HCT116 (cell line): Measurements from ENCODE around the gene MTOR. TPM values are rescaled to one million over a fixed set of nuclear protein-coding genes. Genes with fewer than 3 reads are reported as not detected.

Source experiments
- ATAC-seq: fragments of 200-7000 bp; cut with Tn5 transposase; 2 replicates; pipeline ENCODE4 v1.9.1; 2020; ENCODE audit warnings: mild to moderate bottlenecking, moderate library complexity
- BruUV-seq: library from RNA; stranded (reverse); fragments of 400-500 nt; replicated peaks from 2 replicates; lab custom pipeline; 2021; lab: Mats Ljungman, UMichigan
- CTCF ChIA-PET: fragments of 300-600 bp; sonication (Branson Sonifier 250); formaldehyde crosslinking; loops from one replicate; lab custom pipeline; 2021; ENCODE audit warnings: antibody characterized with exemption; lab: Charles Lee
- POLR2A ChIA-PET: fragments of 300-600, 350-600 bp; sonication (Branson Sonifier 250); formaldehyde crosslinking; loops from one replicate; lab custom pipeline; 2021; ENCODE audit warnings: antibody characterized with exemption; lab: Charles Lee
- RAD21 ChIA-PET, 2 experiments: fragments of 300-600 bp; sonication (Branson Sonifier 250); formaldehyde crosslinking; loops; one replicate each; lab custom pipeline; 2023; ENCODE audit warnings: low total read pairs in 2 of 2; ENCODE audit not compliant: uncharacterized antibody in 2 of 2, unreplicated experiment in 2 of 2, low non-redundant PET in 1 of 2; lab: Charles Lee
- DNase-seq: peaks from one replicate; pipeline ENCODE4 v3.0.0-alpha.2; 2010; ENCODE audit warnings: low read depth, low spot score
- H2AFZ ChIP-seq: fragments of 200-600 bp; shearing (Covaris generic), sonication (generic); 2 replicates; pipeline ENCODE4 v1.6.1; 2017; ENCODE audit warnings: low read depth, mixed run types, mixed read lengths, antibody characterized with exemption, low read length; ENCODE audit not compliant: poor library complexity, severe bottlenecking
- H3K27ac ChIP-seq: 2 replicates; pipeline ENCODE4 v1.5.1; 2012; ENCODE audit warnings: low read depth, low read length
- H3K27me3 ChIP-seq: fragments of 200-600 bp; sonication (generic); 2 replicates; pipeline ENCODE4 v1.6.1; 2016; ENCODE audit warnings: mixed run types, low read length, mixed read lengths; ENCODE audit not compliant: insufficient read depth
- H3K36me3 ChIP-seq, 2 experiments: fragments of 200-500 bp in 1 of 2; fragments of 200-600 bp in 1 of 2; sonication (Bioruptor generic) in 1 of 2; sonication (generic) in 1 of 2; 2 replicates each; pipeline versions ENCODE4 v1.5.1 to v1.6.1; 2014 to 2016; ENCODE audit warnings: low read length in 2 of 2, inconsistent platforms in 1 of 2, mixed read lengths in 1 of 2, mixed run types in 1 of 2; ENCODE audit not compliant: insufficient read depth in 2 of 2, control insufficient read depth in 1 of 2
- H3K4me1 ChIP-seq, 2 experiments: fragments of 200-600 bp in 1 of 2; sonication (generic) in 1 of 2; 2 replicates each; pipeline versions ENCODE4 v1.5.1 to v1.6.1; 2012 to 2017; ENCODE audit warnings: low read length in 2 of 2, inconsistent platforms in 1 of 2, mild to moderate bottlenecking in 1 of 2, mixed read lengths in 1 of 2, mixed run types in 1 of 2, moderate library complexity in 1 of 2; ENCODE audit not compliant: insufficient read depth in 2 of 2, control insufficient read depth in 1 of 2
- H3K4me2 ChIP-seq: fragments of 200-600 bp; sonication (generic); 2 replicates; pipeline ENCODE4 v1.6.1; 2017; ENCODE audit warnings: mixed run types, low read length, mixed read lengths
- H3K4me3 ChIP-seq, 2 experiments: fragments of 200-600 bp in 1 of 2; sonication (generic) in 1 of 2; replicated peaks in 1 of 2; 2 replicates each; pipeline ENCODE4 v1.5.1; 2011 to 2016; ENCODE audit warnings: low read length in 2 of 2, control low read depth in 1 of 2, low read depth in 1 of 2, mild to moderate bottlenecking in 1 of 2, mixed read lengths in 1 of 2, mixed run types in 1 of 2
- H3K79me2 ChIP-seq: fragments of 200-600 bp; sonication (generic); 2 replicates; pipeline ENCODE4 v1.6.1; 2017; ENCODE audit warnings: mild to moderate bottlenecking, mixed run types, low read length, moderate library complexity, mixed read lengths; ENCODE audit not compliant: insufficient read depth
- H3K9ac ChIP-seq: fragments of 200-600 bp; sonication (generic); 2 replicates; pipeline ENCODE4 v1.6.1; 2016; ENCODE audit warnings: low read length, mixed read lengths
- H3K9me2 ChIP-seq: fragments of 200-600 bp; sonication (generic), shearing (Covaris generic); 2 replicates; pipeline ENCODE4 v1.6.1; 2017; ENCODE audit warnings: mixed run types, mild to moderate bottlenecking, moderate library complexity; ENCODE audit not compliant: insufficient read depth
- H3K9me3 ChIP-seq, 2 experiments: fragments of 200-500 bp in 1 of 2; fragments of 200-600 bp in 1 of 2; sonication (Bioruptor generic) in 1 of 2; sonication (generic) in 1 of 2; 2 replicates each; pipeline ENCODE4 v1.6.1; 2014 to 2017; ENCODE audit warnings: low read length in 2 of 2, mixed read lengths in 2 of 2, inconsistent platforms in 1 of 2, low read depth in 1 of 2, mild to moderate bottlenecking in 1 of 2, mixed run types in 1 of 2, moderate library complexity in 1 of 2; ENCODE audit not compliant: control insufficient read depth in 1 of 2, insufficient read depth in 1 of 2
- H4K20me1 ChIP-seq: fragments of 200-600 bp; sonication (generic), shearing (Covaris generic); 2 replicates; pipeline ENCODE4 v1.6.1; 2017; ENCODE audit warnings: mixed run types, mild to moderate bottlenecking, moderate library complexity; ENCODE audit not compliant: insufficient read depth
- ATF3 ChIP-seq: IDR thresholded peaks from 2 replicates; pipeline ENCODE4 v1.6.1; 2012
- CBX3 ChIP-seq: IDR thresholded peaks from 2 replicates; pipeline ENCODE4 v1.6.1; 2012; ENCODE audit warnings: low read depth
- EZH2 ChIP-seq: fragments of 200-600 bp; sonication (generic); IDR thresholded peaks from 2 replicates; pipeline ENCODE4 v1.6.1; 2017; ENCODE audit warnings: antibody characterized with exemption, mixed run types
- FOSL1 ChIP-seq: IDR thresholded peaks from 2 replicates; pipeline ENCODE4 v1.6.1; 2012; ENCODE audit warnings: low read depth
- MAX ChIP-seq: IDR thresholded peaks from 2 replicates; pipeline ENCODE4 v1.6.1; 2012
- RAD21 ChIP-seq: IDR thresholded peaks from 2 replicates; pipeline ENCODE4 v1.6.1; 2012; ENCODE audit warnings: low read depth, mild to moderate bottlenecking
- REST ChIP-seq: IDR thresholded peaks from 2 replicates; pipeline ENCODE4 v1.6.1; 2012; ENCODE audit warnings: low read depth
- SIN3A ChIP-seq: IDR thresholded peaks from 2 replicates; pipeline ENCODE4 v1.6.1; 2012; ENCODE audit warnings: low read depth
- intact Hi-C: fragments of 100-400 bp; cut with micrococcal nuclease; formaldehyde crosslinking; loops from 2 replicates; pipeline ENCODE4 v1.10.0; 2022
- total RNA-seq: library from RNA; stranded (reverse); gene quantifications from one replicate; pipeline ENCODE4 v1.2.1, GENCODE V29; 2021; ENCODE audit not compliant: unreplicated experiment

Gene MTOR
- total RNA-seq, 1 experiment from 2014 or later: 42.2 TPM

GRCh38 chr1:11245904-11246719 is 16.2 kb downstream of the MTOR start:
- Histone ChIP-seq H3K4me3 (no peak overlapping the region), H3K27ac (no peak overlapping the region), H2AFZ (no peak overlapping the region), H3K4me2 (no peak overlapping the region), H3K27me3 (no peaks in the 10 kb centered on the region), H4K20me1 (no peaks in the 10 kb centered on the region), H3K36me3 (peaks cover 28 to 32% of the 10 kb centered on the region in 2 experiments; a peak in 3 of 4 replicates), H3K9ac (no peak overlapping the region), H3K79me2 (no peaks in the 10 kb centered on the region), H3K9me2 (no peaks in the 10 kb centered on the region), H3K9me3 (no peaks in the 10 kb centered on the region), H3K4me1 (no peaks in the 10 kb centered on the region; a peak in 1 of 4 replicates)
- intact Hi-C loops: no loop called here
- POLR2A ChIA-PET: interaction anchor here (1.0 kb wide), 1 partner anchor 10 kb away, joined by 3 read pairs; no protein-coding TSS in a partner anchor
- DNase-seq: no peak
- CTCF ChIA-PET: interaction anchor here (0.7 to 0.9 kb wide), 2 partner anchors 209 to 400 kb away, joined by 3 to 4 read pairs; no protein-coding TSS in a partner anchor
- no peak for TF ChIP-seq CBX3
- TF ChIP-seq REST: no peak
- no peak for TF ChIP-seq ATF3
- no peak for TF ChIP-seq RAD21
- TF ChIP-seq EZH2: no peak
- TF ChIP-seq MAX: no peak
- no peak for TF ChIP-seq FOSL1
- TF ChIP-seq SIN3A: no peak
- BruUV-seq: no TSS peak
- no peak for ATAC-seq
- RAD21 ChIA-PET: no interaction called here
